H9 (cell line): ENCODE data around the gene NRG2. TPM values are rescaled to one million over a fixed set of nuclear protein-coding genes. Genes with fewer than 3 reads are reported as not detected.

Experiments used
- DNase-seq: peaks from one replicate; pipeline ENCODE4 v3.0.0-alpha.2; 2017
- H2AFZ ChIP-seq: one replicate; pipeline ENCODE4 v1.6.1; 2013; ENCODE audit warnings: mild to moderate bottlenecking, low read length, control low read depth, moderate library complexity
- H2AK5ac ChIP-seq: 2 replicates; pipeline ENCODE4 v1.6.1; 2013; ENCODE audit warnings: low read length, control low read depth, mixed read lengths; ENCODE audit not compliant: insufficient read length
- H2BK120ac ChIP-seq: one replicate; pipeline ENCODE4 v1.6.1; 2013; ENCODE audit warnings: low read depth, mild to moderate bottlenecking, low read length, control low read depth, inconsistent platforms; ENCODE audit not compliant: poor library complexity, severe bottlenecking
- H2BK12ac ChIP-seq: 2 replicates; pipeline ENCODE4 v1.6.1; 2013; ENCODE audit warnings: low read length, control low read depth, mixed read lengths, low read depth; ENCODE audit not compliant: insufficient read length
- H2BK15ac ChIP-seq: 2 replicates; pipeline ENCODE4 v1.6.1; 2013; ENCODE audit warnings: low read depth, low read length, control low read depth
- H2BK20ac ChIP-seq: one replicate; pipeline ENCODE4 v1.6.1; 2013; ENCODE audit warnings: low read depth, mild to moderate bottlenecking, low read length, control low read depth, inconsistent platforms; ENCODE audit not compliant: poor library complexity, severe bottlenecking
- H2BK5ac ChIP-seq: 2 replicates; pipeline ENCODE4 v1.6.1; 2013; ENCODE audit warnings: low read length, control low read depth, mixed read lengths; ENCODE audit not compliant: insufficient read length
- H3K14ac ChIP-seq: 2 replicates; pipeline ENCODE4 v1.6.1; 2013; ENCODE audit warnings: low read length, control low read depth; ENCODE audit not compliant: insufficient read depth
- H3K18ac ChIP-seq: 2 replicates; pipeline ENCODE4 v1.6.1; 2013; ENCODE audit warnings: low read depth, mild to moderate bottlenecking, mixed read lengths, low read length, control low read depth; ENCODE audit not compliant: insufficient read length
- H3K23ac ChIP-seq: 2 replicates; pipeline ENCODE4 v1.6.1; 2013; ENCODE audit warnings: low read length, control low read depth, mixed read lengths, low read depth; ENCODE audit not compliant: insufficient read length
- H3K23me2 ChIP-seq: 2 replicates; pipeline ENCODE4 v1.6.1; 2013; ENCODE audit warnings: low read depth, mild to moderate bottlenecking, mixed read lengths, low read length, control low read depth; ENCODE audit not compliant: insufficient read length, poor library complexity, severe bottlenecking
- H3K27ac ChIP-seq: 2 replicates; pipeline ENCODE4 v1.5.1; 2013; ENCODE audit warnings: low read length, control low read depth, mixed read lengths, low read depth; ENCODE audit not compliant: insufficient read length
- H3K27me3 ChIP-seq: 2 replicates; pipeline ENCODE4 v1.6.1; 2013; ENCODE audit warnings: low read length, control low read depth, inconsistent platforms; ENCODE audit not compliant: insufficient read depth
- H3K4ac ChIP-seq: 2 replicates; pipeline ENCODE4 v1.6.1; 2013; ENCODE audit warnings: low read depth, mild to moderate bottlenecking, control low read depth, inconsistent platforms, low read length, moderate library complexity
- H3K4me1 ChIP-seq: 2 replicates; pipeline ENCODE4 v1.6.1; 2013; ENCODE audit warnings: low read length, control low read depth, inconsistent platforms; ENCODE audit not compliant: insufficient read depth
- H3K4me2 ChIP-seq: 2 replicates; pipeline ENCODE4 v1.6.1; 2013; ENCODE audit warnings: low read length, control low read depth, mixed read lengths; ENCODE audit not compliant: insufficient read length, insufficient read depth
- H3K56ac ChIP-seq: 2 replicates; pipeline ENCODE4 v1.6.1; 2013; ENCODE audit warnings: low read depth, mild to moderate bottlenecking, mixed read lengths, low read length, control low read depth; ENCODE audit not compliant: insufficient read length
- H3K79me1 ChIP-seq: 2 replicates; pipeline ENCODE4 v1.6.1; 2013; ENCODE audit warnings: low read depth, mild to moderate bottlenecking, moderate library complexity, low read length, control low read depth, inconsistent platforms; ENCODE audit not compliant: insufficient read depth, poor library complexity, severe bottlenecking
- H3K79me2 ChIP-seq: 2 replicates; pipeline ENCODE4 v1.6.1; 2013; ENCODE audit warnings: low read length, control low read depth, inconsistent platforms; ENCODE audit not compliant: insufficient read depth
- H3K9ac ChIP-seq: 2 replicates; pipeline ENCODE4 v1.6.1; 2013; ENCODE audit warnings: low read length, control low read depth, mixed read lengths; ENCODE audit not compliant: insufficient read length; ENCODE audit errors: extremely low read depth
- H3K9me3 ChIP-seq: one replicate; pipeline ENCODE4 v1.6.1; 2013; ENCODE audit warnings: low read depth, low read length, inconsistent platforms; ENCODE audit not compliant: control insufficient read depth
- H3T11ph ChIP-seq: one replicate; pipeline ENCODE4 v1.6.1; 2013; ENCODE audit warnings: mild to moderate bottlenecking, low read length, control low read depth, inconsistent platforms
- H4K20me1 ChIP-seq: one replicate; pipeline ENCODE4 v1.6.1; 2013; ENCODE audit not compliant: control insufficient read depth, insufficient read length, insufficient read depth
- H4K5ac ChIP-seq: 2 replicates; pipeline ENCODE4 v1.6.1; 2013; ENCODE audit warnings: low read depth, mild to moderate bottlenecking, mixed read lengths, low read length, control low read depth; ENCODE audit not compliant: insufficient read length
- H4K8ac ChIP-seq: replicated peaks from 2 replicates; pipeline ENCODE4 v1.6.1; 2013; ENCODE audit warnings: low read length, control low read depth, mixed read lengths, low read depth; ENCODE audit not compliant: insufficient read length
- H4K91ac ChIP-seq: 2 replicates; pipeline ENCODE4 v1.6.1; 2013; ENCODE audit warnings: low read depth, mild to moderate bottlenecking, moderate library complexity, mixed read lengths, low read length, control low read depth; ENCODE audit not compliant: insufficient read length
- H3K27ac Mint-ChIP-seq, 3 experiments: 2 replicates in 2 of 3; 3 replicates in 1 of 3; pipeline ENCODE4 v1.8.0; 2020 to 2021; ENCODE audit warnings: mixed read lengths in 3 of 3, mild to moderate bottlenecking in 1 of 3, moderate library complexity in 1 of 3
- H3K27me3 Mint-ChIP-seq: 2 replicates; pipeline ENCODE4 v1.8.0; 2021; ENCODE audit warnings: low read depth, mild to moderate bottlenecking, moderate library complexity, mixed read lengths
- H3K36me3 Mint-ChIP-seq, 3 experiments: 2 replicates in 2 of 3; 3 replicates in 1 of 3; pipeline ENCODE4 v1.8.0; 2020 to 2021; ENCODE audit warnings: low read depth in 3 of 3, mixed read lengths in 3 of 3; ENCODE audit not compliant: insufficient read depth in 1 of 3
- H3K4me1 Mint-ChIP-seq, 2 experiments: 2 replicates each; pipeline ENCODE4 v1.8.0; 2020; ENCODE audit warnings: mixed read lengths in 2 of 2
- H3K4me3 Mint-ChIP-seq, 2 experiments: 2 replicates in 1 of 2; 3 replicates in 1 of 2; pipeline ENCODE4 v1.8.0; 2020 to 2021; ENCODE audit warnings: mild to moderate bottlenecking in 2 of 2, mixed read lengths in 2 of 2, moderate library complexity in 1 of 2
- H3K9me3 Mint-ChIP-seq, 2 experiments: 2 replicates in 1 of 2; 3 replicates in 1 of 2; pipeline ENCODE4 v1.8.0; 2020; ENCODE audit warnings: mild to moderate bottlenecking in 2 of 2, mixed read lengths in 2 of 2, moderate library complexity in 1 of 2
- WGBS: extraction: QIAGEN DNeasy Blood & Tissue Kit; methylation state at CpG from one replicate; pipeline ENCODE4 v1.1.7; 2013; ENCODE audit warnings: missing lambda C conversion rate, low lambda C conversion rate, mixed read lengths; ENCODE audit not compliant: insufficient read length; ENCODE audit errors: extremely low coverage; 5-methylcytosine and 5-hydroxymethylcytosine counted together
- total RNA-seq: library from RNA; stranded (reverse); gene quantifications from 2 replicates; pipeline ENCODE4 v1.2.1, GENCODE V29; 2021
- TF ChIP-seq, protein P1 (sequence below): fragments of 200-600 bp; sonication (generic); conservative IDR thresholded peaks from 3 replicates; pipeline ENCODE4 v1.8.0; 2021; ENCODE audit warnings: antibody characterized with exemption, mild to moderate bottlenecking

NRG2 gene
- total RNA-seq, 1 experiment from 2014 or later = not detected

DNA sequence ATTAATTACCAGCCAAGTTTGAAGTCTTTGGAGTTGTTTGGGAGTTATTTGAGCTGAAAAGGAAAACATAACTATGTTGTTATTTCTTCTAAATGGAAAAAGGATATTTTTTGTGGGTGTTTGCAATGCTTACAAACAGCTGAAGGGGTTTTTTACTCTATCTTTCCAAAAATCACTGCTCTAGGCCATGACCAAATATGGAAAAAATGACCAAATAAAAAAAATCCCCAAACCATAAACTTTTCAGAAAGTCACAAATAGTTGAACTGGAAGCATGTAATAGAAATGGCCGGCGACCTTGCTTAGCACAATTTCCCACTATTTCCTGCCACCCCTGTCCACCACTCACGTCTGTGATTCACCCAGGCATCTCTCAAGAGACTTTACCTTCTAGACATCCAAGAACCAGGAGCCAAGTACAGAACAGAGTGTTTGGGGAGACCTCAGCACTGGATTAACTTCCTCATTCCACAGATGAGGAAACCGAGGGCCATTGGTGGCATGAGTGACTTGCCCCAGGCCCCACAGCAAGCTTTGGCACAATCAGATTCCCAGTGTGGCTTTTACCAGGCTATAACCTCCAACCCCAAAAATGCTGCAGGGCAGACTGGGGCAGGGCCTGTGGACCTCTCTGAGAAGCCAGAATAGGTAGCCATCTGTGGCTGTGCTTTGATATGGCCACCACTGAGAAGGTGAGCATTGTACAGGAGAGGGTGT, 84.5 kb downstream of the NRG2 start:
- H4K91ac ChIP-seq = no peak overlapping the region
- no peak overlapping the region for H3K27ac ChIP-seq
- H4K8ac ChIP-seq = no peak overlapping the region
- H2BK120ac ChIP-seq = no peak overlapping the region
- no peak overlapping the region for H2AFZ ChIP-seq
- no peak overlapping the region for H3K4ac ChIP-seq
- Mint-ChIP-seq H3K4me1 (peaks cover 28% of the 10 kb centered on the region in 2 experiments), H3K27me3 (peaks cover 41% of the 10 kb centered on the region), H3K4me3 (no peak overlapping the region), H3K27ac (no peak overlapping the region), H3K9me3 (no peaks in the 10 kb centered on the region), H3K36me3 (no peaks in the 10 kb centered on the region)
- H4K20me1 ChIP-seq = no peaks in the 10 kb centered on the region
- no peak overlapping the region for H3K56ac ChIP-seq
- H3K27me3 ChIP-seq = no peaks in the 10 kb centered on the region
- no peak overlapping the region for H2BK5ac ChIP-seq
- DNase-seq = no peak
- H3K14ac ChIP-seq = no peak overlapping the region
- H3K4me1 ChIP-seq = peaks cover 7% of the 10 kb centered on the region; the same call in 1 of the 2 replicates
- no peak overlapping the region for H4K5ac ChIP-seq
- no peak overlapping the region for H2BK12ac ChIP-seq
- no peak overlapping the region for H3K18ac ChIP-seq
- TF ChIP-seq, protein P1, sequence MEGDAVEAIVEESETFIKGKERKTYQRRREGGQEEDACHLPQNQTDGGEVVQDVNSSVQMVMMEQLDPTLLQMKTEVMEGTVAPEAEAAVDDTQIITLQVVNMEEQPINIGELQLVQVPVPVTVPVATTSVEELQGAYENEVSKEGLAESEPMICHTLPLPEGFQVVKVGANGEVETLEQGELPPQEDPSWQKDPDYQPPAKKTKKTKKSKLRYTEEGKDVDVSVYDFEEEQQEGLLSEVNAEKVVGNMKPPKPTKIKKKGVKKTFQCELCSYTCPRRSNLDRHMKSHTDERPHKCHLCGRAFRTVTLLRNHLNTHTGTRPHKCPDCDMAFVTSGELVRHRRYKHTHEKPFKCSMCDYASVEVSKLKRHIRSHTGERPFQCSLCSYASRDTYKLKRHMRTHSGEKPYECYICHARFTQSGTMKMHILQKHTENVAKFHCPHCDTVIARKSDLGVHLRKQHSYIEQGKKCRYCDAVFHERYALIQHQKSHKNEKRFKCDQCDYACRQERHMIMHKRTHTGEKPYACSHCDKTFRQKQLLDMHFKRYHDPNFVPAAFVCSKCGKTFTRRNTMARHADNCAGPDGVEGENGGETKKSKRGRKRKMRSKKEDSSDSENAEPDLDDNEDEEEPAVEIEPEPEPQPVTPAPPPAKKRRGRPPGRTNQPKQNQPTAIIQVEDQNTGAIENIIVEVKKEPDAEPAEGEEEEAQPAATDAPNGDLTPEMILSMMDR = no peak
- no peak overlapping the region for H2AK5ac ChIP-seq
- no peak overlapping the region for H2BK15ac ChIP-seq
- WGBS = no CpG with 5 or more reads among the region's 4 CpGs
- H3K23me2 ChIP-seq = no peaks in the 10 kb centered on the region
- H3K23ac ChIP-seq = no peak overlapping the region
- H3K79me1 ChIP-seq = no peaks in the 10 kb centered on the region
- no peaks in the 10 kb centered on the region for H3K79me2 ChIP-seq
- H3T11ph ChIP-seq = no peak overlapping the region
- no peak overlapping the region for H3K9ac ChIP-seq
- no peak overlapping the region for H3K4me2 ChIP-seq
- H2BK20ac ChIP-seq = no peak overlapping the region
- H3K9me3 ChIP-seq = no peaks in the 10 kb centered on the region
